ENCODE results near the gene UQCC3. TPM values are rescaled to one million over a fixed set of nuclear protein-coding genes. Genes with fewer than 3 reads are reported as not detected.

The UQCC3 gene
- total and polyA plus RNA-seq, 2 of the 13 experiments (the other 11 are each of a cell fraction or from before 2014, with no cell fraction given), result 7.7 to 16.0 TPM

DNA sequence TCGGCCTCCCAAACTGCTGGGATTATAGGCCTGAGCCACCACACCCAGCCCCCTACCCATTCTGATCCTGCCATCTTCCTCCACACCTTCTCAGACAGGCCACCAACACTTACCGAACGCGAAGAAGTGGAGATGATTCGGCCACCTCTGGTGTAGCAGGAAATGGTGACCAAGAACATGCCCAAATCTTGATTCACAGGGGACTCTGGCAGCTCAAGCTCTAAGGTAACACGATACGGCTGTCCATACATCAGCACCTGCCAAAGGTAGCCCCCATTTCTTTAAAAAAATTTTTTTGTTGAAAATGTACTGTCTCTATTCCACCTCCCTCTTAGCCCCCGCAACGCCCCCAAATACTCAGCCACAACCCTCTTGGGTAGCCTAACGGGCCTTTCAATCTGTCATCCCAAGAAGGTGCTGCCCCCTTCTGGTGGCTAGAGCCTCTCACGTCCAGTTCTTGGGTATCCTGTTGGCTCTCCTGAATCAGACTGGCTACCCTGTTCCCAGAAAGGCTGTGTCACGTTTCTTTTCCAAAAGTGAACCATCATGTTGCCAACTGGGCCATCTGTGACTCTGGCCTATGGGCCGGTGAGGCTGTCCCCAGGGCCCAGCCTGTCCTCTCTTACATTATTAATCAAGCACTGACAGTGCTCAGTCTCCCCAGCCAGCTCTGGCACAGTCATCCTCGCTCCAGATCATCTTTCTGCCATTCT lies 23.1 kb downstream of the UQCC3 start (continued):
- TF ChIP-seq ZNF296 (CRISPR knock-in tag; conservative IDR thresholded peaks at IDR 0.05) (no peak), ZNF572 (CRISPR knock-in tag; IDR thresholded peaks at IDR 0.05) (no peak), SMC3 (IDR thresholded peaks at IDR 0.05; ENCODE audit: low read length) (peak; percentile 78), GABPA (IDR thresholded peaks at IDR 0.05; ENCODE audit: low read depth, low read length) (no peak), GABPA (CRISPR knock-in tag; IDR thresholded peaks at IDR 0.05; ENCODE audit: low read depth) (no peak), SP1 (IDR thresholded peaks at IDR 0.05) (no peak), SP1 (CRISPR knock-in tag; IDR thresholded peaks at IDR 0.05) (no peak), ZNF562 (CRISPR knock-in tag; IDR thresholded peaks at IDR 0.05; ENCODE audit: borderline replicate concordance) (no peak), ERF (CRISPR knock-in tag; IDR thresholded peaks at IDR 0.05) (no peak), ZNF619 (CRISPR knock-in tag; IDR thresholded peaks at IDR 0.05) (no peak), SP2 (CRISPR knock-in tag; IDR thresholded peaks at IDR 0.05) (no peak), ZNF501 (CRISPR knock-in tag; IDR thresholded peaks at IDR 0.05) (peak; percentile 44; the same call in 1 of the 2 replicates), ZNF720 (CRISPR knock-in tag; IDR thresholded peaks at IDR 0.05) (no peak), SMYD3 (CRISPR knock-in tag; IDR thresholded peaks at IDR 0.05) (no peak), KDM5A (IDR thresholded peaks at IDR 0.05; ENCODE audit: borderline replicate concordance, low read length) (no peak), ZNF660 (CRISPR knock-in tag; IDR thresholded peaks at IDR 0.05; ENCODE audit: borderline replicate concordance, low read depth) (no peak)
- TF ChIP-seq, protein P1, sequence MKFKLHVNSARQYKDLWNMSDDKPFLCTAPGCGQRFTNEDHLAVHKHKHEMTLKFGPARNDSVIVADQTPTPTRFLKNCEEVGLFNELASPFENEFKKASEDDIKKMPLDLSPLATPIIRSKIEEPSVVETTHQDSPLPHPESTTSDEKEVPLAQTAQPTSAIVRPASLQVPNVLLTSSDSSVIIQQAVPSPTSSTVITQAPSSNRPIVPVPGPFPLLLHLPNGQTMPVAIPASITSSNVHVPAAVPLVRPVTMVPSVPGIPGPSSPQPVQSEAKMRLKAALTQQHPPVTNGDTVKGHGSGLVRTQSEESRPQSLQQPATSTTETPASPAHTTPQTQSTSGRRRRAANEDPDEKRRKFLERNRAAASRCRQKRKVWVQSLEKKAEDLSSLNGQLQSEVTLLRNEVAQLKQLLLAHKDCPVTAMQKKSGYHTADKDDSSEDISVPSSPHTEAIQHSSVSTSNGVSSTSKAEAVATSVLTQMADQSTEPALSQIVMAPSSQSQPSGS (CRISPR knock-in tag; IDR thresholded peaks at IDR 0.05), result no peak
- TF ChIP-seq, protein P2, sequence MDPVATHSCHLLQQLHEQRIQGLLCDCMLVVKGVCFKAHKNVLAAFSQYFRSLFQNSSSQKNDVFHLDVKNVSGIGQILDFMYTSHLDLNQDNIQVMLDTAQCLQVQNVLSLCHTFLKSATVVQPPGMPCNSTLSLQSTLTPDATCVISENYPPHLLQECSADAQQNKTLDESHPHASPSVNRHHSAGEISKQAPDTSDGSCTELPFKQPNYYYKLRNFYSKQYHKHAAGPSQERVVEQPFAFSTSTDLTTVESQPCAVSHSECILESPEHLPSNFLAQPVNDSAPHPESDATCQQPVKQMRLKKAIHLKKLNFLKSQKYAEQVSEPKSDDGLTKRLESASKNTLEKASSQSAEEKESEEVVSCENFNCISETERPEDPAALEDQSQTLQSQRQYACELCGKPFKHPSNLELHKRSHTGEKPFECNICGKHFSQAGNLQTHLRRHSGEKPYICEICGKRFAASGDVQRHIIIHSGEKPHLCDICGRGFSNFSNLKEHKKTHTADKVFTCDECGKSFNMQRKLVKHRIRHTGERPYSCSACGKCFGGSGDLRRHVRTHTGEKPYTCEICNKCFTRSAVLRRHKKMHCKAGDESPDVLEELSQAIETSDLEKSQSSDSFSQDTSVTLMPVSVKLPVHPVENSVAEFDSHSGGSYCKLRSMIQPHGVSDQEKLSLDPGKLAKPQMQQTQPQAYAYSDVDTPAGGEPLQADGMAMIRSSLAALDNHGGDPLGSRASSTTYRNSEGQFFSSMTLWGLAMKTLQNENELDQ (CRISPR knock-in tag; IDR thresholded peaks at IDR 0.05; ENCODE audit: borderline replicate concordance), result no peak
- TF ChIP-seq, protein P3, sequence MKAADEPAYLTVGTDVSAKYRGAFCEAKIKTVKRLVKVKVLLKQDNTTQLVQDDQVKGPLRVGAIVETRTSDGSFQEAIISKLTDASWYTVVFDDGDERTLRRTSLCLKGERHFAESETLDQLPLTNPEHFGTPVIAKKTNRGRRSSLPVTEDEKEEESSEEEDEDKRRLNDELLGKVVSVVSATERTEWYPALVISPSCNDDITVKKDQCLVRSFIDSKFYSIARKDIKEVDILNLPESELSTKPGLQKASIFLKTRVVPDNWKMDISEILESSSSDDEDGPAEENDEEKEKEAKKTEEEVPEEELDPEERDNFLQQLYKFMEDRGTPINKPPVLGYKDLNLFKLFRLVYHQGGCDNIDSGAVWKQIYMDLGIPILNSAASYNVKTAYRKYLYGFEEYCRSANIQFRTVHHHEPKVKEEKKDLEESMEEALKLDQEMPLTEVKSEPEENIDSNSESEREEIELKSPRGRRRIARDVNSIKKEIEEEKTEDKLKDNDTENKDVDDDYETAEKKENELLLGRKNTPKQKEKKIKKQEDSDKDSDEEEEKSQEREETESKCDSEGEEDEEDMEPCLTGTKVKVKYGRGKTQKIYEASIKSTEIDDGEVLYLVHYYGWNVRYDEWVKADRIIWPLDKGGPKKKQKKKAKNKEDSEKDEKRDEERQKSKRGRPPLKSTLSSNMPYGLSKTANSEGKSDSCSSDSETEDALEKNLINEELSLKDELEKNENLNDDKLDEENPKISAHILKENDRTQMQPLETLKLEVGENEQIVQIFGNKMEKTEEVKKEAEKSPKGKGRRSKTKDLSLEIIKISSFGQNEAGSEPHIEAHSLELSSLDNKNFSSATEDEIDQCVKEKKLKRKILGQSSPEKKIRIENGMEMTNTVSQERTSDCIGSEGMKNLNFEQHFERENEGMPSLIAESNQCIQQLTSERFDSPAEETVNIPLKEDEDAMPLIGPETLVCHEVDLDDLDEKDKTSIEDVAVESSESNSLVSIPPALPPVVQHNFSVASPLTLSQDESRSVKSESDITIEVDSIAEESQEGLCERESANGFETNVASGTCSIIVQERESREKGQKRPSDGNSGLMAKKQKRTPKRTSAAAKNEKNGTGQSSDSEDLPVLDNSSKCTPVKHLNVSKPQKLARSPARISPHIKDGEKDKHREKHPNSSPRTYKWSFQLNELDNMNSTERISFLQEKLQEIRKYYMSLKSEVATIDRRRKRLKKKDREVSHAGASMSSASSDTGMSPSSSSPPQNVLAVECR (CRISPR knock-in tag; IDR thresholded peaks at IDR 0.05; ENCODE audit: borderline replicate concordance), result peak; percentile 25; the same call in 1 of the 2 replicates
- TF ChIP-seq, protein P4, sequence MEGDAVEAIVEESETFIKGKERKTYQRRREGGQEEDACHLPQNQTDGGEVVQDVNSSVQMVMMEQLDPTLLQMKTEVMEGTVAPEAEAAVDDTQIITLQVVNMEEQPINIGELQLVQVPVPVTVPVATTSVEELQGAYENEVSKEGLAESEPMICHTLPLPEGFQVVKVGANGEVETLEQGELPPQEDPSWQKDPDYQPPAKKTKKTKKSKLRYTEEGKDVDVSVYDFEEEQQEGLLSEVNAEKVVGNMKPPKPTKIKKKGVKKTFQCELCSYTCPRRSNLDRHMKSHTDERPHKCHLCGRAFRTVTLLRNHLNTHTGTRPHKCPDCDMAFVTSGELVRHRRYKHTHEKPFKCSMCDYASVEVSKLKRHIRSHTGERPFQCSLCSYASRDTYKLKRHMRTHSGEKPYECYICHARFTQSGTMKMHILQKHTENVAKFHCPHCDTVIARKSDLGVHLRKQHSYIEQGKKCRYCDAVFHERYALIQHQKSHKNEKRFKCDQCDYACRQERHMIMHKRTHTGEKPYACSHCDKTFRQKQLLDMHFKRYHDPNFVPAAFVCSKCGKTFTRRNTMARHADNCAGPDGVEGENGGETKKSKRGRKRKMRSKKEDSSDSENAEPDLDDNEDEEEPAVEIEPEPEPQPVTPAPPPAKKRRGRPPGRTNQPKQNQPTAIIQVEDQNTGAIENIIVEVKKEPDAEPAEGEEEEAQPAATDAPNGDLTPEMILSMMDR (CRISPR knock-in tag; IDR thresholded peaks at IDR 0.05), result peak; percentile 85
